Hepatocyte (in vitro differentiated cells): ENCODE measurements around the gene NRG2. TPM values are rescaled to one million over a fixed set of nuclear protein-coding genes. Genes with fewer than 3 reads are reported as not detected.

Source experiments
- polyA plus RNA-seq: library from polyadenylated mRNA; unstranded; fragments of >200 nt; fragmentation: Nextera tagmentation; extraction: Ambion mirVana; gene quantifications from 2 replicates; pipeline ENCODE4 v1.2.1, GENCODE V29; 2016
- small RNA-seq: library from RNA; depleted of rRNA; stranded (forward); fragments of <200 nt; gene quantifications from one replicate; pipeline ENCODE3, GENCODE V24; 2014
- total RNA-seq: library from RNA; depleted of rRNA; stranded (reverse); fragments of >200 nt; gene quantifications from 2 replicates; pipeline ENCODE4 v1.2.3, GENCODE V29; 2014

NRG2 gene
- total and polyA plus RNA-seq, 2 experiments from 2014 or later: 1.4 to 1.5 TPM

Small RNA genes within 50 kb of the gene (small RNA-seq; reads per million reads assigned to genes)
- not detected for gene RF00019

Other genes starting within 250 kb of the NRG2 start
- not detected in 2 replicates for gene PSD2, start 247.5 kb downstream of the NRG2 start, total RNA-seq
- 0.54 TPM in 1 of 2 replicates, not detected in the other for gene PSD2, start 247.5 kb downstream of the NRG2 start, polyA plus RNA-seq
- 11.9 and 13.8 TPM in 2 replicates for gene PURA, start 70.8 kb upstream of the NRG2 start, total RNA-seq
- 7.4 and 10.1 TPM in 2 replicates for gene PURA, start 70.8 kb upstream of the NRG2 start, polyA plus RNA-seq
- 4.4 and 7.2 TPM in 2 replicates for gene IGIP, start 82.6 kb upstream of the NRG2 start, total RNA-seq
- 0.50 and 0.89 TPM in 2 replicates for gene IGIP, start 82.6 kb upstream of the NRG2 start, polyA plus RNA-seq
- gene CYSTM1, start 131.9 kb upstream of the NRG2 start, total RNA-seq: 111 and 120 TPM in 2 replicates
- gene CYSTM1, start 131.9 kb upstream of the NRG2 start, polyA plus RNA-seq: 196 and 262 TPM in 2 replicates